Uterus (tissue), 4 donors: ENCODE results near the gene SEL1L. TPM values are rescaled to one million over a fixed set of nuclear protein-coding genes. Genes with fewer than 3 reads are reported as not detected.
"Not testable (repeated sequence)": the region's sequence is repeated elsewhere in the genome, so short reads cannot be mapped to it uniquely, and the experiment has no call there.

Experiments used
- DNase-seq, 2 donors: peaks; one replicate each; pipeline ENCODE4 v3.0.0-alpha.2; 2019 to 2020
- H3K27ac ChIP-seq, 2 donors: fragments of 200-600 bp; sonication (generic); 1 replicate in 1 of 2; 2 replicates in 1 of 2; pipeline ENCODE4 v1.5.1; 2016 to 2018
- H3K27me3 ChIP-seq, 2 donors: fragments of 200-600 bp; sonication (generic); one replicate each; pipeline ENCODE4 v1.5.1; 2018 to 2019; ENCODE audit warnings: control low read depth in 1 of 2
- H3K36me3 ChIP-seq, 2 donors: fragments of 200-600 bp; sonication (generic); one replicate each; pipeline ENCODE4 v1.5.1; 2019; ENCODE audit warnings: control low read depth in 1 of 2
- H3K4me1 ChIP-seq, 2 donors: fragments of 200-600 bp; sonication (generic); one replicate each; pipeline ENCODE4 v1.5.1; 2018 to 2019; ENCODE audit warnings: control low read depth in 1 of 2
- H3K4me3 ChIP-seq, 2 donors: fragments of 200-600 bp; sonication (generic); 1 replicate in 1 of 2; 2 replicates in 1 of 2; pipeline ENCODE4 v1.5.1; 2018 to 2019; ENCODE audit warnings: mild to moderate bottlenecking in 1 of 2
- H3K9me3 ChIP-seq, 2 donors: fragments of 200-600 bp; sonication (generic); one replicate each; pipeline ENCODE4 v1.5.1; 2019; ENCODE audit warnings: control low read depth in 1 of 2
- CTCF ChIP-seq, 4 experiments: fragments of 200-600 bp in 2 of 4; fragments of 450-650 bp in 2 of 4; sonication (generic) in 2 of 4; IDR thresholded peaks; one replicate each; pipeline ENCODE4 v1.5.1; 2016 to 2019; ENCODE audit warnings: antibody characterized with exemption in 4 of 4, mild to moderate bottlenecking in 2 of 4, moderate library complexity in 1 of 4
- POLR2A ChIP-seq, 2 donors: fragments of 450-650 bp; IDR thresholded peaks; one replicate each; pipeline ENCODE4 v1.6.1; 2016; ENCODE audit warnings: antibody characterized with exemption in 2 of 2, mild to moderate bottlenecking in 1 of 2, moderate library complexity in 1 of 2
- intact Hi-C: fragments of 100-400 bp; cut with DNase I; formaldehyde crosslinking; loops from one replicate; pipeline ENCODE4 v1.15.1; 2023; ENCODE audit warnings: low total_unique reads
- total RNA-seq, 4 donors: library from RNA; depleted of rRNA in 3 of 4; stranded (reverse); fragments of >200 nt in 3 of 4; gene quantifications; one replicate each; pipeline versions ENCODE4 v1.1.0 to v1.2.4, GENCODE V29; 2014 to 2023
- donor health status: DM: yes; HTN: yes; CAD: no.

SEL1L gene
- total RNA-seq, 4 donors from 2014 or later = 38.2 to 80.5 (median 64.0) TPM

GRCh38 chr14:81474148-81474492 lies 59.5 kb downstream of the SEL1L start:
- TF ChIP-seq CTCF (IDR thresholded peaks at IDR 0.05) (no peak), POLR2A (IDR thresholded peaks at IDR 0.05) (no peak)
- H3K4me1 ChIP-seq = no peaks in the 10 kb centered on the region
- no peak overlapping the region for H3K27ac ChIP-seq
- H3K36me3 ChIP-seq = no peaks in the 10 kb centered on the region
- no peaks in the 10 kb centered on the region for H3K27me3 ChIP-seq
- H3K9me3 ChIP-seq = no peaks in the 10 kb centered on the region
- DNase-seq = no peak
- H3K4me3 ChIP-seq = no peak overlapping the region
- intact Hi-C loops = no loop called here

GRCh38 chr14:81473456-81474147 lies 60.1 kb downstream of the SEL1L start:
- TF ChIP-seq CTCF (IDR thresholded peaks at IDR 0.05) (no peak), POLR2A (IDR thresholded peaks at IDR 0.05) (no peak)
- no peak for DNase-seq
- Histone ChIP-seq H3K4me3 (no peak overlapping the region), H3K36me3 (no peaks in the 10 kb centered on the region), H3K27me3 (no peaks in the 10 kb centered on the region), H3K9me3 (no peaks in the 10 kb centered on the region), H3K4me1 (no peaks in the 10 kb centered on the region), H3K27ac (no peak overlapping the region)
- intact Hi-C loops = no loop called here

- H3K4me3 ChIP-seq = no peak overlapping the region
Measured at GRCh38 chr14:81472096-81472800, 61.4 kb downstream of the SEL1L start.

DNA sequence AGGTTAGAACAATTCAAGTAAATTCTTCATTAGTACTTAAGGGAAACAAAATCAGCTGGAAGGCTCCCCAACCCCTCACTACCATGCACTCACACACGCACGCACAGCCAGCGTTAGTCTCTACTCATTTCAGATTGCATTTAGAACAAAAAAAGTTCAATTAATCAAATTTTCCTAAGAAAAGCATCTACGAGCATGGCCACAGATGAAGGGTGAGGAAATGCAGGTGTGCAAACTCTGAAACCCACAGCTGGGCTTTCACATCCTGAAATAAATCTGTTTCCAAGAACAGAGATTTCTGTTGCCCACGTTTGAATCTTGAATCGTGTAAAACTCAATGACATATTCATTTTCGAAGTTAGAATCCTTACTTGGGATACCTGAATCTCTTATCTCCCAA lies 62.6 kb downstream of the SEL1L start:
- Histone ChIP-seq H3K27ac (no peak overlapping the region), H3K36me3 (no peaks in the 10 kb centered on the region), H3K9me3 (no peaks in the 10 kb centered on the region), H3K27me3 (no peaks in the 10 kb centered on the region), H3K4me1 (no peaks in the 10 kb centered on the region), H3K4me3 (no peak overlapping the region)
- intact Hi-C loops = no loop called here
- TF ChIP-seq POLR2A (IDR thresholded peaks at IDR 0.05) (no peak), CTCF (IDR thresholded peaks at IDR 0.05) (no peak)
- DNase-seq = no peak

More at GRCh38 chr14:81472096-81472800, 61.4 kb downstream of the SEL1L start:
- DNase-seq = no peak
- no peaks in the 10 kb centered on the region for H3K4me1 ChIP-seq
- H3K27ac ChIP-seq = no peak overlapping the region
- H3K27me3 ChIP-seq = no peaks in the 10 kb centered on the region
- H3K9me3 ChIP-seq = no peaks in the 10 kb centered on the region
- intact Hi-C loops = no loop called here
- no peaks in the 10 kb centered on the region for H3K36me3 ChIP-seq
- no peak for TF ChIP-seq CTCF (IDR thresholded peaks at IDR 0.05)
- no peak for TF ChIP-seq POLR2A (IDR thresholded peaks at IDR 0.05)

DNA sequence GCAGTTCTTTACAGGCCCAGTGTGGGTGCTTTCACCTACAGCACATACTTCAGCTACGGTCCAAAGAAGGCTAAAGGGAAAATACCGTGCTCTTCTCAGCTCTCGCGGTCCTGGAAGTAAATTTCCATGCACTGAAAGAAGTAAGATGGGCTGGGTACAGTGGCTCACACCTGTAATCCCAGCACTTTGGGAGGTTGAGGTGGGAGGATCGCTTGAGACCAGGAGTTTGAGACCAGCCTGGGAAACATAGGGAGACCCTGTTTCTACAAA lies 63.2 kb downstream of the SEL1L start:
- H3K4me3 ChIP-seq, H3K9me3 ChIP-seq, H3K36me3 ChIP-seq, H3K4me1 ChIP-seq, DNase-seq, H3K27ac ChIP-seq, intact Hi-C loops, H3K27me3 ChIP-seq: not testable (repeated sequence)
